HG02588 (cell line): Measurements from ENCODE around the gene MGRN1.
"Not testable (repeated sequence)": the region's sequence is repeated elsewhere in the genome, so short reads cannot be mapped to it uniquely, and the experiment has no call there.

ENCODE experiments used
- ATAC-seq: cut with Tn5 transposase; IDR thresholded peaks from one replicate; pipeline ENCODE4 v1.9.1; 2021; ENCODE audit warnings: mild to moderate bottlenecking, moderate library complexity; ENCODE audit not compliant: unreplicated experiment

MGRN1 gene

DNA sequence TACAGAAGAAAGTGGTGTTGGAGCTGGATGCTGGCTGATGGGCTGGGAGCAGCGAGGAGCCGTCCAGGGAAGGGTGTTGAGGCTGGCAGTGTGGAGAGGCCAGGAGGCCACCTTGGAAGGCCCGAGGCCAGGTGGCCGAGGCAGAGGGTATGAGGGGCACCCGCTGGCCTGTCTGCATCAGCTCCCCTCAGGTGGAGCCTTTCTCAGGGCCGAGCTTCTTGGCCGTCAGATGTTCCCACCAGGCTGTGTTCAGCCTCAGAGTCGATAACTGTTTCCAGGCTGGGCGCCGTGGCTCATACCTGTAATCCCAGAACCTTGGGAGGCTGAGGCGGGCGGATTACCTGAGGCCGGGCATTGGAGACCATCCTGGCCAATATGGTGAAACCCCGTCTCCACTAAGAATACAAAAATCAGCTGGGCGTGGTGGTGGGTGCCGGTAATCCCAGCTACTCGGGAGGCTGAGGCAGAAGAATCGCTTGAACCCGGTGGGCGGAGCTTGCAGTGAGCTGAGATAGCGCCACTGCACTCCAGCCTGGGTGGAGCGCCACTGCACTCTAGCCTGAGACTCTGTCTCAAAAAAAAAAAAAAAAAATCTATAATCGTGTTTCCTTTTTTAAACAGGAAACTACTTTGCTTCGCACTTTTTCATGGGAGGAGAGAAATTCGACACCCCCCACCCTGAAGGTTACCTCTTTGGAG, 25.3 kb downstream of the MGRN1 start:
- no peak for ATAC-seq

DNA sequence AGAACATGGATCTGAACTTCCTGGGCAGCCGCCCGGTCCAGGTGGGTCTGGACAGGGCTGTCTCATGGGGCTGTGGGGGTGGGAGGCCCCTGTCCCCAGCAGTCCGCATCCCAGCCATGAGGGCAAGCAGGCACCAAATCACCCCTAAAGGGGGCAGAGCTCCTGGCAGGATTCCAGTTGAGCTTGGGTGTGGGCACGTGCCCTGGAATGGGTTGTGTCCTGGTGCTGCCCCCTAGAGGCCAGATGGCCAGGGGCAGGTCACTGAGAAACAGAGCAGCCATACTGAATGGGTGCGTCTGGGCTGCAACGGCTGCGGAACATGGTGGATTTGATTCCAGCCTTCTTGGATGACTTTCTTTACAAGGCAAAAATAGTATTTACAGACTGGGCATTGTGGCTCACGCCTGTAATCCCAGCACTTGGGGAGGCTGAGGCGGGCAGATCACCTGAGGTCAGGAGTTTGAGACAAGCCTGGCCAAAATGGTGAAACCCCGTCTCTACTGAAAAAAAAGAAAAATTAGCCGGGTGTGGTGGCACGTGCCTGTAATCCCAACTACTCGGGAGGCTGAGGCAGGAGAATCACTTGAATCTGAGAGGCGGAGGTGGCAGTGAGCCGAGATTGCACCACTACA, 25.9 kb downstream of the MGRN1 start:
- ATAC-seq: not testable (repeated sequence)

DNA sequence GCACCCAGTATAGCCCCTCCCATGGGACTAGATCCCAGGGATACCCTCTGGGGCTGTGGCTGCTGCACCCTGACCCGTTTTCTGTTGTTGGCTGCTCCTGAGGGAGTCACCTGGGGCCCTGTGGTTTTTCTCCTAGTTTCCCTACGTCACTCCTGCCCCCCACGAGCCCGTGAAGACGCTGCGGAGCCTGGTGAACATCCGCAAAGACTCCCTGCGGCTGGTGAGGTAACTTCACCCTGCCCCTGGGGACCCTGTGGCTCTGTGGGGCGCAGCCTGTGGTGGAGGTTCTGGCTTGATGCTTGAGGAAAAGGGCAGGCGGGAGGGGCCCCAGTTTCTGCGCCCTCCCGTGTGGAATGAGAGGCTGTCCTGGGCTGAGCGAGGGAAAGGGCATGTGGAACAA, 27.2 kb downstream of the MGRN1 start:
- no peak for ATAC-seq

DNA sequence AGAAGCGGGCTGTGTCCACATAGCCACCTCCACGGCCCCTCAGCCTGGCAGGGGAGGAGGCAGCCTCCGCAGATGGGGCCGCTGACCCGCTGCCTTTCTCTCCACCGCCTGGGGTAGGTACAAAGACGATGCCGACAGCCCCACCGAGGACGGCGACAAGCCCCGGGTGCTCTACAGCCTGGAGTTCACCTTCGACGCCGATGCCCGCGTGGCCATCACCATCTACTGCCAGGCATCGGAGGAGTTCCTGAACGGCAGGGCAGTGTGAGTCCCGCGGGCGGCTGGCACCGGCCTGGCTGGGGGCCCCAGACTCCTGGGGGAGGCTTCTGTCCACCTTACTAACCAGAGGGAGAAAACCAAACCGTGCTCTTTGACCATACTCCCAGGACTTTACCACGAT, 27.9 kb downstream of the MGRN1 start:
- no peak for ATAC-seq

DNA sequence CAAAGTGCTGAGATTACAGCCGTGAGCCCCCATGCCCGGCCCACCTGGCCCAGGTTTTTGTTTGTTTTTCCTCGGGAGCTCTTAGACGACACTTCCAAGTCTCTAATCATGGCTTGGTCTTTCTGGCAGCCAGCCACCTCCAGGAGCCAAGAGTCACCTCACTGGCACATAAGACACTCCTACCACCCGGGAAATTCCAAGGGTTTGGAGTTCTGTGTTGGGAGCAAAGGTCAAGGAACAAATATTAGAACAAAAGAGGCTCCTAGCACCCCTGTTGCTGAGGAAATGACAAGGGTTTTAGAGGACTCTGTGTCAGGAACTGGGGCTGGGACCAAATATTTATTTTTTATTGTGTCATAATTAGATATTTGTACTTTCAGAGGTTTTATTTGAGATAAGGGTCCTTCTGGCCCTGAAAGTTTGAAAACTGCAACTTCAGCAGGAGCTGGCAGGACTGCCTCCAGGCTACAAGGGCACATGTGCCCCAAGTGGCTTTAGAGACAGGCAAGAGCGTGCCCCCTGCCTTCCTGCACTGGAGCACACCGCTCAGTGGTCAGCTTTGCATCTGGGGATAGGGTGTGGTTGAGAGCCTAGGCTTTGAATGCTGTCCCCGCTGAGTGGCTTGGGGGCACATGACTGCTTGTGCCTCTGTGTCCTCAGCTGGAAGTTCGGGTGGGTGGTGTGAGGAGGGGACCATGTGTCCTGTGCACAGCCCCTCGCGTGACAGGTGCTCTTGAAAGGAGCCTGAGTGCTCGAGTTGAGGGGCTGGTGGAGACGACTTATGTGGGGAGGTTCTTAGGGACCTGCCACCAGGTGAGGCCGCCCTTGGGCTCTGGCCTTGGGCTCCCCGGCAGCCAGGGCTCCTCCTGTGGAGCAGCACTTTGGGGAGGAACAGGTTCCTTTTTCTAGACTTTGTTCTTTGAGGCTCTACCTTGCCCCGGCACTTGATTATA, 29.7 kb downstream of the MGRN1 start:
- ATAC-seq: no peak

DNA sequence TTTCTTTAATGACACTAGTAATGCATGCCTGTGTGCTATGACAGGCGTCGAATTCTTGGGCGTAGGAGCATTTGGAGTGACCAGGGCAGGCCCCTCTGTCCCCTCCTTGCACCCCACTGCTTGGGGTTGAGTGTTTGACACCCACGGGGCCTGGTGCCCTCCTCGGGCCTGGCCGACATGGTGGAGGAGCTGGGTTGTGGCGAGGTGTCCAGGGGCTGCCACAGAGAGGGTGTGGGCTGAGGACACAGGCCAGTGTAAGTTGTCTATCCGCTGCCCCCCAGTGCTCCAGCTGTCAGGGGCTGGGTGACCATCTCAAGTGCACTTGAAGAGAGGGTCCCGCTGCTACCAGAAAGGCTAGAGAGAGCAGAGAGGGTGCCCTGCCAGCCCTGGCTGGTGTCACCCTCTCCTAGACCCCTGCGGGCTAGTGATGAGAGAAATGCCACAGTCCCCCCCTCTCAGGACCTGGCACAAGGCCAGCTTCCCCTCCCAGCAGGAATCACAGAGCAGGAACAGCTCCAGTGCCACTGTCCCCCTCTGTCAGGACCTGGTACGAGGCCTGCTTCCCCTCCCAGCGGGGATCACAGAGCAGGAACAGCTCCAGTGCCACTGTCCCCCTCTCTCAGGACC, 30.5 kb downstream of the MGRN1 start:
- ATAC-seq: no peak

DNA sequence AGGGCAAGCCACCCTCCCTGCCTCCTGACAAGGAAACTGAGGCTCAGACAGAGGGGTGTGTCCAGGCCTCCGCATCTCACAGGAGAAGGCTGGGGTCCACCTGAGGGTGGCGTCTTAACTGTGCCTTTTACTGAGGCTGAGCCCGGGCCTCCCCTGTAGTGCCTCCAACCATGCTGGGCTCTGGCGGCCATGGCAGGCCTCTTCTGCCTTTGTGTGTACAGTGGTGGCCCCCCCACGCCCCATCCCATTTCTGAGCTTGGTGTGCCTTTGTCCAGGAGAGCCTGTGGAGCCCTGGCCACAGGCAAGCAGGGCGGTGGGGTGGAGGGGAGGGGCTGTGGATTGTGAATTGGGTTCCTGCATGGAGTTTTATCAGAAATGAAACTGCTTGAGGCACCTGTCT, 31.2 kb downstream of the MGRN1 start:
- no peak for ATAC-seq

DNA sequence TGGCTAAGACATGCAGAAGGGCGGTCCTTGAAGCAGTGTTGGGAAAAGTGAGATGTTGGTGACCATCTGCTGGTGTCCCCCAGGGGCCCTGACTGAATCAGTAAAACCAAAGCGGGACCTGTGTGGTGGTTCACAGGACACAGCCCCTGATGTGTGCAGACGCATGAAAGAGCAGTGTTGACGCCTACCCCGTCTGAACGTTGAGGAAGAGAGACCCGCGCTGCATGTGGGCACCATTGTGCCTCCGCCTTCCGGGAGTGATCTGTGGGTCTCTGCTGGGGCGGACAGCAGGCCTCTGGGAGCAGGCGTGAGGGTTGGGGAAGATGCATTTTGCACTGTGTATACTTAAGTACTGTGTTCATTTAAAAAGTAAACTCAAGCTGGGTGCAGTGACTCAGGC, 31.6 kb downstream of the MGRN1 start:
- ATAC-seq: no peak

DNA sequence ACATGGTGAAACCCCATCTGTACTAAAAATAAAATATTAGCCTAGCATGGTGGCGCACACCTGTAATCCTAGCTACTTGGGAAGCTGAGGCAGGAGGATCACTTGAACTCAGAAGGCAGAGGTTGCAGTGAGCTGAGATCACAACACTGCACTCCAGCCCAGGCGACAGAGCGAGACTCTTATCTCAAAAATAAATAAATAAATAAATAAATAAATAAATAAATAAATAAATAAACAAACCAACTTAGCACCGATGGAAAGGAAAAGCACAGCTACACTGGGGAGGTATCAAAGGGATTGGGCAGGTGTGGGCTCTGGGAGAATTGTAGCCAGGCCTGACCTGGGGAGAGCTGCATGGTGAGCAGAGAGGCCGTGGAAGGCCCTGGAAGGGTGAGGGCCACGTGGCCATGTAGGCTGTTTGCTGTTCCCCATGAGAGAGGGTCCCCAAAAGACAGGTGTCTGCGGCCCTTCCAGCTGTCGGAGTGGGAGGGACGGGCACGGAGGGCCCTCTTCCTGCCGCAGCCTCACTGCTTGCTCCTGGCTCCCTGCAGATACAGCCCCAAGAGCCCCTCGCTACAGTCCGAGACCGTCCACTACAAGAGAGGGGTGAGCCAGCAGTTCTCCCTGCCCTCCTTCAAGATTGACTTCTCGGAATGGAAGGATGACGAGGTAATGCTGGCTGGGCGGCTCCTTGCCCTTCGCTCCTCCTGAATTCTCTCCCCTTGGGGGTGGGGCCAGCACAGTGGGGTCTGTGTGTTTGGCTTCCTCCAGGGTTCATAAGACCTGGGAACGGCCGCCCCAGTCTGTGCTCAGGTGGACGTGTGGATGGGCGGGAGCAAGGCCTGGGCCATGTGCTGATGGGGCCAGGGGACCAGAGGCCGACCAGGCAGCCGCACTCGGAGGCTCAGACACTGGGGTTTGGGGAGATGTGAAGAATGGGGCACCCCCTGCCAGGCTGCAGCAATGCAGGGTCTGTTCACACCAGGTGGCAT, 32.4 kb downstream of the MGRN1 start:
- no peak for ATAC-seq

DNA sequence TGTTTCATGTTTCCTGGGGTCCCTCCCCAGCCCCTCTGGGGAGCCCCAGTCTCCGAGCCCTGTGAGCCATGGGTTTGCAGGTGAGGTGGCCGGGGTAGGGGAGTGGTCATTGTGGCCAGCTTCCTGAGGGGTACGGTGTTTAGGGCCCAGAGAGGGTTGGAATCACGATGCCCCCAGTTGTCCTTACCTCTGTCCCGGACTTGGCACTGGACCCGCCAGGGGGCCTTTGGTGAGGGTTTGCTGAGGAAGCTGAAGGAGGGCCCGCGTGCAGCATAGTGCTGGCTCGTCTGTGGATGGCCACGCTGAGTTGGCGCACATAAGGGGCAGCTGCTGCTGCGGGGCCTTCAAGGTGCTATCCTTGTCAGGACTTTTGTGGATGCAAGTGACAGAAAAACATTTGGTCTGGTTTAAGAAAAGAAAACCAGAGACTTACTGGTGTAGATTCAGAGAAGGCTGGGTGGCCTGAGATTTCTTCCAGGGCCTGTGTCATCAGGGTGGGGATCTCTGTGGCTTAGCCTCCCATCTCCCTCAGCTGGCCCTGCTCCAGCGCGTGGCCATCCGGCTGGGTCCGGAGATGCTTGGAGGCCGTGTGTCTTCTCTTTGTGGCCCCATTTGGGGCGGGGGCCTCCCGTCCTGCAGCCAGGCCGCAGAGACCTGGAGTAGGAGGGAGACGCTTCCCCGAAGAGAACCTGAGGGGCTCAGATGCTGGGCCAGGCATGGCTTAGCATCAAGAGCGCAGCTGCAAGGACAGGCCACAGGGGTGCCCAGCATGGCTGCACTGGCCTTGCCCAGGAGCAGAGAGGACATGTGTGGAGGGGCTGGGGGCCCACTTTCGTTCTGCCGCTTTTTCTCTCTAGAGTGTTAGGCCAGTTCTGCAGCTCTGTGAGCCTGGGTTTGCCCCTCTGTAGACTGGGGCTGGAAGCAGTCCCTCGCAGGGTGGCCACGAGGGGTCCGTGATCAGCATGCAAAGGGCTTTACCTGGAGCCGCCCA, 35.0 kb downstream of the MGRN1 start:
- ATAC-seq: no peak

DNA sequence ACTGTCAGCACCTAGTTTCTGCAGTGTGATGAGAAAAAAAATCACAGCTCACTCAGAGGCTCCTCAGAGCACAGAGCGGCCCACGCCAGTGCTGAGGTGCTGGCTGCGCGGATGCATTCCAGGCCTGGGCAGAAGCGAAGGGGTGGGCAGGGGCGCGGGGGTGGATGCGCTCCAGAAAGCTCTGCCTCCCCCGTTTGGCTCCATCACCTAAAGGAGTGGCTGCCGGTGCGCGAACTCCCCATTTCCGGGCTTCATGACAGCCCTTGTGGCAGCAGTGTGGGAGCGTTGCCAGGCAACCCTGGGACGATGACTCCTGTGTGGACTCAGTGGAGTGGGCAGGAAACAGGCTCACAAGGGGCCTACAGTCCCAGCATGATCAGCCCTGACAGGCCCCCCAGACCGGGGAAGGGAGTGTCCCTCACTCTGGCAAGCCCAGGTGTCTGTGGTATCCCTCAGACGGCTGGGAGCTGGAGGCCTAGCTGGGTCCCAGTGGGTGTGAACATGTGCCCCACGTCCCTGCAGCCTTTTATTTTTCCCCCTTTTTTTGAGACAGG, 35.9 kb downstream of the MGRN1 start:
- no peak for ATAC-seq

DNA sequence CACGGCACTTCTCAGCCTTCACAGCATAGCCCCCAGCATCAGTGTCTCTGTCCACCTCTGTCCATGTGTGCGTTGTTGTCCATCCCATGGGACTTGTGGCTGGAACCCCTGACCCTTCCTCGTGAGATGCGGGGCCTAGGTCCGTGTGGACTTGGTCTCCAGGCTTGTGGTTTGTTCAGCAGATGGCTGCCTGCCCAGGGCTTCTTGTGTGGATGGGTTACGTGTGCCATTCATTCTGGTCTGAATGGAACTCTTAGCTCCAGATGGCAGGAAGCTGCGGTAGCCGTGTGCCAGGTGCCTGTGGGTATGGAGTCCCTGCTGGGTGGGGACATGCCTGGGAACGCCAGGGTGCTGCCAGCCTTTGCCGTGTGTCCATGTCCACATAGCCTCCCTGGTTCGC, 37.0 kb downstream of the MGRN1 start:
- no peak for ATAC-seq

DNA sequence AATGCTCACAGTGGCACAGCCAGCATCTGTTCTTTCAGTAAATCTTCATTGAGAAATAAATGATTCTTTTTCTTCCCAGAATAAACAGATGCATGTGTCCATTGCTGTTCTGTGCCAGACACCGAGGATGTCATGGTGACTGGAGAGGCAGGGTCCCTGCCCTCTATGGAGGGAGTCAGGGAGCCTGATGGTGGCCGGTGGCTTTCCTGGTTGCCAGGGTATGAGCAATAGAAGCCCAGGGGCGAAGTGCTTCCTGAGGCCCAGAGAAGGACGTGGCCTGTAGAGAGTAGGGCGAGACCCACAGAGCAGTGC, 38.8 kb downstream of the MGRN1 start:
- no peak for ATAC-seq

DNA sequence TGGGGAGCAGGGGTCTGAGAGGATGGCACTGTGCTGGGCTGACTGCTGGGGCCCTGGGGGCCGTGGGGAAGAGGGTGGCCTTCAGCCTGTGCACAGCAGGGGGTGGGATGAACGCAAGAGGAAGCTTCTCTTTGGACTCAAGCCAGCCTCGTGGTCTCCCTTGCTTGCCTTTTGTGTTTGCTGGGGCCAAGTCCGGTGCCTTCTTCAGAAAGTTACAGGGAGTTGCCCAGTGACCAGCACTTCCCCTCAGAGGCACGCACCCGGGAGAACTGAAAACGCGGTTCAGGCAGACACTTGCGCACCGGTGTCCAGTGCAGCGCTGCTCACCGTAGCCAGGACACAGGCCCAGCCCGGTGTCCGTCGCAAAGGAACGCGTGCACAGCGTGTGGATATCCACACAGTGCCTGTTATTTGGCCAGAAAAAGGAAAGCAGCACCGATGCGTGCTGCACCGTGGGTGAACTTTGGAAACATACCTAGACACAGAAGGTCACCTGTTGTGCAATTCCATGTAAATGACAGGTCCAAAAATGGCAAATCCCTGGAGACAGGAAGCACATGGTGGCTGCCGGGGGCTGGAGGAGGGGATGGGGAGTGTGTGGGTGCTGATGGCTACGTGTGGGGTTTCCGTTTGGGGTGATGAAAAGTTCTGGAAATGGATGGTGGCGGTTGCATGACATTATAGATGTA, 39.3 kb downstream of the MGRN1 start:
- no peak for ATAC-seq

DNA sequence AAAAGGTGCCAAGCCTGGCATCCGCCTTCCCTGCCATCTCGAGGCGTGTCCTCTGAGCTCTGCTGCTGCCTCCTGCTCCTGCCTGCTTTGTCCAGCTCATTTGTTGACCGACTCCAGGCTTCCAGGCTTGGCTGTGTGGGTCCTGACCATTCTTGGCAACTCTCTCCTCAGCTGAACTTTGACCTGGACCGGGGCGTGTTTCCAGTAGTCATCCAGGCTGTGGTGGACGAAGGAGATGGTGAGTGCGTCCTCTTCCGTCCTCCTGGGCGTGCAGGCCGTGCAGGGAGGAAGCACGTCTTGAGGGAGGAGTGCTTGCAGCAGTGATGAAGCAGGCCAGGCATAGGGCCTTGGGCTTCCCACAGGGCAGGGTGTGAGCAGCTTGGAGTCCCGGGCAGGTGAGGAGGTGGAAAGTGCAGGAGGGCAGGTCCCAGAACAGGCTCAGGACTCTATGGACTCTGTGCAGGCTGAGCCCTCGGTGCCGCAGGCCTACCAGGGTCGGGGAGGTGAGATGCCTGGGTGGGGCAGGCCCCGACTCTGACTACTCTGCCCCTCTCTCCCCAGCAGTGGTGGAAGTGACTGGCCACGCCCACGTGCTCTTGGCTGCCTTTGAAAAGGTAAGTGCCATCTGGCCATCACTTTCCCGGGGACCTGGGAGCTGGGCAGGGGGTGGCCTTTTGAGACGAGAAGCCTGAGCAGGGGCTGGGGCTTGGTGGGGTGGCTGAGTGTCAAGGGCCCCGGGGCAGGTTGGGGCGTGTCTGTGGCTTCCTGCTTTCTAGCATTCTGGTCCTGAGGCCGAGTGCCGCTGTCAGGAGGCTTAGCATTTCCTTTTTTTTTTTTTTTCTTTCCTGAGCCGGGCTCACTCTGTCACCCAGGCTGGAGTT, 40.2 kb downstream of the MGRN1 start:
- ATAC-seq: no peak

DNA sequence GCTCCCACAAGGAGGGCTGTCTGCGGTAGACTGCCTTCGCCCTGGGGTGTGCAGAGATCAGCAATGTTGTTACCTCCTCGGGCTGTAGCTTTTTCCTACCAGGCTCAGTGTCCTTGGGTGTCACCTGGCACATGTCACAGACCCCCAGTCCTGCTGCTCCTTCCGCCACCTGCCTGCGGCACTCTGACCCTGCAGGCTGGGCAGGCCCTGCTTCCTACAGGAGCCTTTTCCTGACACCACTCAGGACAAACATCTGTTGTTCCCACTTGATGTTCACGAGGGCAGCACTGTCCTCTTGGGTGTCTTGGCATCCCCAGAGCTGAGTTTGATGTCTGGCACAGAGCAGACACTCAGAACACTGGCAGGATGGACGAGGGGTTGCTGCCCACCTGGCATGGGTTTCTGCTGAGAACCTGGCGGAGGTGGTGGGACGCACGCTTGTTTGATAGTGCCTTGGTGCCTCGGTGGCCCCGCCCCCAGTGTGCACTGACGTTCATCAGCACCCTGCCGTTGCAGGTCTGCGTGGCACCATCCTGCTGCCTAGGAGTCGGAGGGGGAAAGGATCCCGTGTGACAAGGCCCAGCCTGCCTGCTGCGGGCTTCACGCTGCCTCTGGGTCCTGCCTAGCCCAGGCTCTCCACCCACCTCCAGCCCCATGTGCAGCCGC, 42.0 kb downstream of the MGRN1 start:
- no peak for ATAC-seq
